Bronchial epithelial cell (primary cell): ENCODE results near the gene CEBPG. TPM values are rescaled to one million over a fixed set of nuclear protein-coding genes. Genes with fewer than 3 reads are reported as not detected.
A peak's percentile ranks its signal among the peaks of the same experiment; 100 is the strongest.

Experiments
- DNase-seq: peaks from one replicate; pipeline ENCODE4 v3.0.0-alpha.2; 2010; ENCODE audit warnings: low read depth
- FAIRE-seq: peaks from 2 replicates; lab custom pipeline; 2011; peaks lifted over from hg19 to GRCh38; lab: Jason Lieb, UNC
- H3K27me3 ChIP-seq: 2 replicates; pipeline ENCODE4 v1.5.1; 2011; ENCODE audit warnings: low read length; ENCODE audit not compliant: control insufficient read depth, insufficient read depth
- H3K36me3 ChIP-seq: 2 replicates; pipeline ENCODE4 v1.5.1; 2011; ENCODE audit warnings: low read length; ENCODE audit not compliant: control insufficient read depth, insufficient read depth
- H3K4me3 ChIP-seq: 2 replicates; pipeline ENCODE4 v1.5.1; 2011; ENCODE audit warnings: mild to moderate bottlenecking, low read depth, low read length, control low read depth
- CTCF ChIP-seq: IDR thresholded peaks from 2 replicates; pipeline ENCODE4 v1.5.1; 2011; ENCODE audit warnings: mild to moderate bottlenecking, moderate library complexity, low read length, control low read depth, inconsistent platforms; ENCODE audit not compliant: insufficient read depth, severe bottlenecking
- total RNA-seq: library from RNA; depleted of rRNA; stranded (reverse); fragments of >200 nt; gene quantifications from 2 replicates; pipeline ENCODE4 v1.2.1, GENCODE V29; 2014

The CEBPG gene
- total RNA-seq, 1 donor from 2014 or later, result 128 TPM

- no peaks in the 10 kb centered on the region for H3K27me3 ChIP-seq
- H3K4me3 ChIP-seq, result no peak overlapping the region
- no peak for TF ChIP-seq CTCF
- H3K36me3 ChIP-seq, result no peaks in the 10 kb centered on the region
- DNase-seq (no peak), FAIRE-seq (no peak)
Observed at GRCh38 chr19:33404506-33405253, 31.2 kb downstream of the CEBPG start.

GRCh38 chr19:33405254-33405552 lies 31.7 kb downstream of the CEBPG start:
- Histone ChIP-seq H3K27me3 (no peaks in the 10 kb centered on the region), H3K4me3 (no peak overlapping the region), H3K36me3 (no peaks in the 10 kb centered on the region)
- DNase-seq (no peak), FAIRE-seq (peak; percentile 62)
- no peak for TF ChIP-seq CTCF

GRCh38 chr19:33405553-33406461 lies 32.3 kb downstream of the CEBPG start:
- no peak for TF ChIP-seq CTCF
- Histone ChIP-seq H3K36me3 (no peaks in the 10 kb centered on the region), H3K27me3 (no peaks in the 10 kb centered on the region), H3K4me3 (no peak overlapping the region)
- DNase-seq (no peak), FAIRE-seq (no peak)

GRCh38 chr19:33406521-33407139 lies 33.1 kb downstream of the CEBPG start:
- peak; percentile 96 for TF ChIP-seq CTCF
- Histone ChIP-seq H3K4me3 (no peak overlapping the region), H3K36me3 (no peaks in the 10 kb centered on the region), H3K27me3 (no peaks in the 10 kb centered on the region)
- peak; percentile 36 for FAIRE-seq
- peak; percentile 34 for DNase-seq

- DNase-seq, result no peak
- Histone ChIP-seq H3K36me3 (no peaks in the 10 kb centered on the region), H3K27me3 (no peaks in the 10 kb centered on the region), H3K4me3 (no peak overlapping the region)
- TF ChIP-seq CTCF, result no peak
- FAIRE-seq, result no peak
Observed at GRCh38 chr19:33407140-33407551, 33.6 kb downstream of the CEBPG start.
